Psoas muscle (tissue), 8 donors: ENCODE data around the gene ST3GAL2. TPM values are rescaled to one million over a fixed set of nuclear protein-coding genes. Genes with fewer than 3 reads are reported as not detected.
"Not testable (repeated sequence)": the region's sequence is repeated elsewhere in the genome, so short reads cannot be mapped to it uniquely, and the experiment has no call there.

Experiments
- ATAC-seq, 4 donors: fragments of 200-7000 bp; cut with Tn5 transposase; one replicate each; pipeline ENCODE4 v1.9.1; 2020; ENCODE audit warnings: moderate library complexity in 3 of 4, mild to moderate bottlenecking in 2 of 4
- DNase-seq, 2 donors: peaks; one replicate each; pipeline ENCODE4 v3.0.0-alpha.2; 2020
- H3K27ac ChIP-seq: fragments of 200-600 bp; one replicate; pipeline ENCODE4 v1.8.0; 2022
- H3K27me3 ChIP-seq, 3 donors: fragments of 200-600 bp in 1 of 3; one replicate each; pipeline versions ENCODE4 v1.6.1 to v1.8.0; 2013 to 2022; ENCODE audit warnings: low read length in 2 of 3, mild to moderate bottlenecking in 2 of 3, moderate library complexity in 1 of 3; ENCODE audit not compliant: insufficient read depth in 3 of 3
- H3K36me3 ChIP-seq, 2 donors: fragments of 200-600 bp in 1 of 2; one replicate each; pipeline versions ENCODE4 v1.6.1 to v1.8.0; 2013 to 2022; ENCODE audit warnings: low read depth in 1 of 2, mild to moderate bottlenecking in 1 of 2, moderate library complexity in 1 of 2; ENCODE audit not compliant: insufficient read depth in 1 of 2
- H3K4me1 ChIP-seq: fragments of 200-600 bp; one replicate; pipeline ENCODE4 v1.8.0; 2022
- H3K4me3 ChIP-seq: fragments of 200-600 bp; one replicate; pipeline ENCODE4 v1.8.0; 2022; ENCODE audit warnings: mild to moderate bottlenecking
- H3K9me3 ChIP-seq: fragments of 200-600 bp; one replicate; pipeline ENCODE4 v1.8.0; 2022
- CTCF ChIP-seq: fragments of 200-600 bp; IDR thresholded peaks from one replicate; pipeline ENCODE4 v1.8.0; 2022; ENCODE audit warnings: antibody characterized with exemption
- WGBS, 3 donors: extraction: QIAGEN DNeasy Blood & Tissue Kit; methylation state at CpG; one replicate each; pipeline versions ENCODE4 v1.1.6 to v1.1.7; 2013; 5-methylcytosine and 5-hydroxymethylcytosine counted together
- intact Hi-C, 2 donors: fragments of 100-400 bp; cut with DNase I; formaldehyde crosslinking; loops; one replicate each; pipeline versions ENCODE4 v1.11.0 to v1.14.2; 2022
- polyA plus RNA-seq, 3 donors: library from polyadenylated mRNA; stranded (reverse); fragments of 200-250 nt; gene quantifications; one replicate each; pipeline ENCODE4 v1.2.3, GENCODE V29; 2013
- total RNA-seq, 4 donors: library from RNA; stranded (reverse); fragmentation: NEBNext Ultra II Directional in 2 of 4; extraction: Animal tissue kit (Norgen Biotek cat#: 25700) in 2 of 4; gene quantifications; one replicate each; pipeline versions ENCODE4 v1.2.1 to v1.2.4, GENCODE V29; 2021 to 2023
- donor health status: healthy with polysubstance abuse.
- donor health status: DM: no; HTN: no; CAD: no; lungs with moderate emphysema.
- donor health status: Bipolar disorder and iron deficiency.
- donor health status: healthy.
- donor health status: DM: yes; HTN: yes; CAD: no.
- donor health status: DM: no; HTN: no; CAD: no.
- donor health status: DM: no; HTN: no; CAD: no.
- donor health status: DM: yes; HTN: yes; CAD: no.

Gene ST3GAL2
- total and polyA plus RNA-seq, 7 donors: 7.0 to 33.0 (median 19.8) TPM

GRCh38 chr16:70454222-70455034, 15.5 kb upstream of the ST3GAL2 start, which contains the start of gene FCSK:
TSS of gene FCSK (plus strand) at chr16:70454595. CDS start at chr16:70463191, 8,596 bp downstream.
- Histone ChIP-seq H3K9me3 (no peaks in the 10 kb centered on the region), H3K4me1 (peaks cover 4% of the 10 kb centered on the region), H3K36me3 (peaks cover 0 to 3% of the 10 kb centered on the region in 2 donors), H3K27ac (peak within 1 kb of the TSS; percentile 99), H3K4me3 (peak within 1 kb of the TSS; percentile 98), H3K27me3 (peaks cover 0 to 4% (median 0%) of the 10 kb centered on the region in 3 donors)
- no peak for TF ChIP-seq CTCF
- DNase-seq (peak; percentile 67 to 85), ATAC-seq (peak; percentile 91 to 95 (median 92))
- intact Hi-C loops: loop anchor here in 1 of 2 donors (2.0 kb wide), 1 partner anchor 16 kb away; the partner anchor contains the start of gene ST3GAL2
- 0 to 1% (median 0%) methylated on average over 63 to 67 of the region's 67 CpGs for WGBS, 3 donors

- DNase-seq: no peak
- Histone ChIP-seq H3K27ac (peak overlapping the region; percentile 99), H3K27me3 (peaks cover 0 to 4% (median 0%) of the 10 kb centered on the region in 3 donors), H3K4me1 (peaks cover 4% of the 10 kb centered on the region), H3K9me3 (no peaks in the 10 kb centered on the region), H3K36me3 (no peaks in the 10 kb centered on the region), H3K4me3 (peak overlapping the region; percentile 98)
- 0 to 1% (median 1%) methylated on average over 8 of the region's 8 CpGs for WGBS, 3 donors
- TF ChIP-seq CTCF: no peak
- ATAC-seq: peak; percentile 34 to 68 (median 39)
- intact Hi-C loops: loop anchor here in 1 of 2 donors (2.0 kb wide), 1 partner anchor 15 kb away; the partner anchor contains the start of gene ST3GAL2
These were observed 15.0 kb upstream of the ST3GAL2 start for GRCh38 chr16:70453892-70454221.

GRCh38 chr16:70453117-70453891, 14.4 kb upstream of the ST3GAL2 start:
- Histone ChIP-seq H3K27ac (peak overlapping the region; percentile 99), H3K9me3 (no peaks in the 10 kb centered on the region), H3K4me3 (peak overlapping the region; percentile 98), H3K27me3 (peaks cover 0 to 4% (median 0%) of the 10 kb centered on the region in 3 donors), H3K4me1 (peaks cover 4% of the 10 kb centered on the region), H3K36me3 (no peaks in the 10 kb centered on the region)
- no peak for TF ChIP-seq CTCF
- ATAC-seq (no peak), DNase-seq (no peak)
- 95 to 97% (median 97%) methylated on average over 11 of the region's 11 CpGs for WGBS, 3 donors
- intact Hi-C loops: no loop called here

DNA sequence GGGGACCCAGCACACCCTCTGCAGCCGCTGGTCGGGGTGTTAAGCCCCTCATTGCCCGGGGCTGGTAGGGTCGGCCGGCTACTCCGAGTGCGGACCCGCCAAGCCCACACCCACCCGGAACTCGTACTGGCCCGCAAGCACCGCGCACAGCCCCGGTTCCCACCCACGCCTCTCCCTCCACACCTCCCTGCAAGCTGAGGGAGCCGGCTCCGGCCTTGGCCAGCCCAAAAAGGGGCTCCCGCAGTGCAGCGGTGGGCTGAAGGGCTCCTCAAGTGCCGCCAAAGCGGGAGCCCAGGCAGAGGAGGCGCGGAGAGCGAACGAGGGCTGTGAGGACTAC, 12.1 kb upstream of the ST3GAL2 start:
- H3K4me3 ChIP-seq, H3K36me3 ChIP-seq, H3K9me3 ChIP-seq, ATAC-seq, intact Hi-C loops, DNase-seq, H3K4me1 ChIP-seq, H3K27ac ChIP-seq, H3K27me3 ChIP-seq: not testable (repeated sequence)
- WGBS, 3 donors: 34 to 46% (median 41%) methylated on average over 25 of the region's 25 CpGs

- H3K4me3 ChIP-seq, H3K36me3 ChIP-seq, H3K9me3 ChIP-seq, H3K4me1 ChIP-seq, DNase-seq, H3K27me3 ChIP-seq, H3K27ac ChIP-seq, intact Hi-C loops, ATAC-seq: not testable (repeated sequence)
- 62 to 79% (median 71%) methylated on average over 35 to 37 of the region's 37 CpGs for WGBS, 3 donors
These were observed 11.5 kb upstream of the ST3GAL2 start for GRCh38 chr16:70450142-70451003.
